Panc1 (cell line): ENCODE data around the gene HCRTR1.

Experiments used
- CTCF ChIP-seq: fragments of 450-650 bp; IDR thresholded peaks from 2 replicates; pipeline ENCODE4 v1.5.1; 2017; ENCODE audit warnings: mild to moderate bottlenecking
- POLR2AphosphoS5 ChIP-seq: IDR thresholded peaks from 2 replicates; pipeline ENCODE4 v1.6.1; 2012; ENCODE audit warnings: mild to moderate bottlenecking, low read depth, low read length, moderate library complexity
- SIN3A ChIP-seq: IDR thresholded peaks from 2 replicates; pipeline ENCODE4 v1.6.1; 2012; ENCODE audit warnings: low read depth, mild to moderate bottlenecking, low read length, moderate library complexity, borderline replicate concordance; ENCODE audit not compliant: insufficient read depth

GRCh38 chr1:31575369-31576140, 41.9 kb upstream of the HCRTR1 start:
- TF ChIP-seq CTCF: no peak
- no peak for TF ChIP-seq SIN3A
- TF ChIP-seq POLR2AphosphoS5: no peak
